Lower leg skin (tissue), 3 donors: Measurements from ENCODE around the gene SDK1.

Experiments
- CTCF ChIP-seq, 3 donors: fragments of 450-650 bp; IDR thresholded peaks; one replicate each; pipeline ENCODE4 v1.5.1; 2016; ENCODE audit warnings: antibody characterized with exemption in 3 of 3, mild to moderate bottlenecking in 3 of 3, moderate library complexity in 2 of 3
- POLR2A ChIP-seq, 2 donors: fragments of 450-650 bp; IDR thresholded peaks; one replicate each; pipeline ENCODE4 v1.6.1; 2016 to 2017; ENCODE audit warnings: antibody characterized with exemption in 2 of 2, mild to moderate bottlenecking in 1 of 2, moderate library complexity in 1 of 2

- no peak for TF ChIP-seq CTCF (IDR thresholded peaks at IDR 0.05)
- TF ChIP-seq POLR2A (IDR thresholded peaks at IDR 0.05) = no peak
These were observed 683.4 kb downstream of the SDK1 start for GRCh38 chr7:3984456-3984855.
